Smooth muscle cell of the brain vasculature (primary cell): ENCODE results near the gene PEF1.

ENCODE experiments used
- DNase-seq: peaks from one replicate; pipeline ENCODE4 v3.0.0-alpha.2; 2012; ENCODE audit warnings: low read depth, low spot score

The PEF1 gene

GRCh38 chr1:31644560-31645273 lies at the start of gene PEF1:
Gene PEF1 (minus strand): TSS chr1:31644876. CDS start chr1:31644864, 12 bp downstream.
- DNase-seq: peak; percentile 95

- DNase-seq: no peak
These were observed 48.6 kb upstream of the PEF1 start for GRCh38 chr1:31693231-31693630.

- DNase-seq: no peak
These were observed 47.3 kb upstream of the PEF1 start for GRCh38 chr1:31691951-31692350.

- DNase-seq: no peak
These were observed 46.8 kb upstream of the PEF1 start for GRCh38 chr1:31691446-31691845.

- no peak for DNase-seq
These were observed 46.2 kb upstream of the PEF1 start for GRCh38 chr1:31690921-31691320.

GRCh38 chr1:31689854-31690253 lies 45.2 kb upstream of the PEF1 start:
- no peak for DNase-seq

- no peak for DNase-seq
These were observed 44.7 kb upstream of the PEF1 start for GRCh38 chr1:31689379-31689778.

GRCh38 chr1:31688233-31688918 lies 43.7 kb upstream of the PEF1 start:
- no peak for DNase-seq

GRCh38 chr1:31687601-31688000 lies 42.9 kb upstream of the PEF1 start:
- no peak for DNase-seq

- no peak for DNase-seq
These were observed 41.1 kb upstream of the PEF1 start for GRCh38 chr1:31685795-31686194.

GRCh38 chr1:31683997-31684396 lies 39.3 kb upstream of the PEF1 start:
- no peak for DNase-seq

- DNase-seq: no peak
These were observed 36.7 kb upstream of the PEF1 start for GRCh38 chr1:31681415-31681814.

- DNase-seq: no peak
These were observed 35.1 kb upstream of the PEF1 start for GRCh38 chr1:31679676-31680230.

- no peak for DNase-seq
These were observed 34.4 kb upstream of the PEF1 start for GRCh38 chr1:31679091-31679490.

- no peak for DNase-seq
These were observed 34.0 kb upstream of the PEF1 start for GRCh38 chr1:31678681-31679080.

GRCh38 chr1:31677949-31678348 lies 33.3 kb upstream of the PEF1 start:
- no peak for DNase-seq

- no peak for DNase-seq
These were observed 32.7 kb upstream of the PEF1 start for GRCh38 chr1:31677401-31677800.

- DNase-seq: no peak
These were observed 31.1 kb upstream of the PEF1 start for GRCh38 chr1:31675756-31676155.

GRCh38 chr1:31675161-31675560 lies 30.5 kb upstream of the PEF1 start:
- DNase-seq: no peak

- DNase-seq: no peak
These were observed 29.9 kb upstream of the PEF1 start for GRCh38 chr1:31674626-31675025.

GRCh38 chr1:31673433-31673832 lies 28.8 kb upstream of the PEF1 start:
- no peak for DNase-seq

GRCh38 chr1:31672986-31673385 lies 28.3 kb upstream of the PEF1 start:
- no peak for DNase-seq

GRCh38 chr1:31671561-31672201 lies 27.0 kb upstream of the PEF1 start:
- no peak for DNase-seq
